HG03469 (cell line): ENCODE data around the gene EZH2.
A peak's percentile ranks its signal among the peaks of the same experiment; 100 is the strongest.

ENCODE experiments used
- ATAC-seq: cut with Tn5 transposase; IDR thresholded peaks from one replicate; pipeline ENCODE4 v1.9.1; 2021; ENCODE audit warnings: mild to moderate bottlenecking, moderate library complexity, moderate number of reproducible peaks; ENCODE audit not compliant: unreplicated experiment

Gene EZH2

GRCh38 chr7:148901178-148901577 lies 17.1 kb upstream of the EZH2 start:
- ATAC-seq, result no peak

- ATAC-seq, result no peak
Measured at GRCh38 chr7:148898845-148899484, 14.9 kb upstream of the EZH2 start.

GRCh38 chr7:148894591-148894990 lies 10.5 kb upstream of the EZH2 start:
- no peak for ATAC-seq

- no peak for ATAC-seq
Measured at GRCh38 chr7:148893071-148893470, 9.0 kb upstream of the EZH2 start.

GRCh38 chr7:148888300-148888699 lies 4.2 kb upstream of the EZH2 start:
- ATAC-seq, result no peak

GRCh38 chr7:148886844-148887243 lies 2.8 kb upstream of the EZH2 start:
- ATAC-seq, result no peak

GRCh38 chr7:148884299-148885022 lies 370 bp upstream of the EZH2 start:
- ATAC-seq, result peak; percentile 76

GRCh38 chr7:148883266-148884048 lies 634 bp downstream of the EZH2 start:
- peak; percentile 24 for ATAC-seq

GRCh38 chr7:148882841-148883265 lies 1.2 kb downstream of the EZH2 start:
- ATAC-seq, result no peak

GRCh38 chr7:148882192-148882591 lies 1.9 kb downstream of the EZH2 start:
- ATAC-seq, result no peak

- no peak for ATAC-seq
Measured at GRCh38 chr7:148878317-148878716, 5.8 kb downstream of the EZH2 start.

GRCh38 chr7:148877517-148877916 lies 6.6 kb downstream of the EZH2 start:
- ATAC-seq, result no peak

- no peak for ATAC-seq
Measured at GRCh38 chr7:148872188-148872587, 11.9 kb downstream of the EZH2 start.

GRCh38 chr7:148871551-148871950 lies 12.5 kb downstream of the EZH2 start:
- ATAC-seq, result no peak

GRCh38 chr7:148871030-148871429 lies 13.1 kb downstream of the EZH2 start:
- no peak for ATAC-seq

GRCh38 chr7:148868378-148868674 lies 15.8 kb downstream of the EZH2 start:
- ATAC-seq, result no peak

- ATAC-seq, result no peak
Measured at GRCh38 chr7:148867596-148868377, 16.3 kb downstream of the EZH2 start.

GRCh38 chr7:148866362-148866761 lies 17.7 kb downstream of the EZH2 start:
- ATAC-seq, result no peak

- ATAC-seq, result no peak
Measured at GRCh38 chr7:148865283-148865682, 18.8 kb downstream of the EZH2 start.

GRCh38 chr7:148863324-148863723 lies 20.8 kb downstream of the EZH2 start:
- ATAC-seq, result no peak

GRCh38 chr7:148862481-148862880 lies 21.6 kb downstream of the EZH2 start:
- no peak for ATAC-seq
